Neural cell (in vitro differentiated cells): ENCODE results near the gene CEP20. TPM values are rescaled to one million over a fixed set of nuclear protein-coding genes. Genes with fewer than 3 reads are reported as not detected.
A peak's percentile ranks its signal among the peaks of the same experiment; 100 is the strongest.

Source experiments
- H2AFZ ChIP-seq: fragments of 200-600, 300-800 bp; sonication (generic), shearing (Covaris generic); 2 replicates; pipeline ENCODE4 v1.6.0; 2014; ENCODE audit warnings: low read depth, mild to moderate bottlenecking, antibody characterized with exemption, low read length, moderate library complexity
- H3F3A ChIP-seq: fragments of 200-600 bp; shearing (Covaris generic); 2 replicates; pipeline ENCODE4 v1.6.1; 2016; ENCODE audit warnings: mild to moderate bottlenecking, moderate library complexity, mixed read lengths, antibody characterized with exemption, low read length; ENCODE audit not compliant: insufficient read depth, poor library complexity, severe bottlenecking
- H3K27ac ChIP-seq: fragments of 200-600, 300-800 bp; sonication (generic), shearing (Covaris generic); 2 replicates; pipeline ENCODE4 v1.5.1; 2014; ENCODE audit warnings: mild to moderate bottlenecking, low read length, moderate library complexity
- H3K27me3 ChIP-seq: fragments of 300-800, 200-600 bp; sonication (generic), shearing (Covaris generic); 2 replicates; pipeline ENCODE4 v1.6.0; 2014; ENCODE audit warnings: mild to moderate bottlenecking, low read depth, low read length, moderate library complexity; ENCODE audit not compliant: insufficient read depth
- H3K36me3 ChIP-seq: fragments of 300-800, 200-600 bp; sonication (generic), shearing (Covaris generic); 2 replicates; pipeline ENCODE4 v1.5.1; 2014; ENCODE audit warnings: mild to moderate bottlenecking, antibody characterized with exemption, low read length, moderate library complexity; ENCODE audit not compliant: insufficient read depth
- H3K4me2 ChIP-seq: fragments of 300-800, 200-600 bp; sonication (generic), shearing (Covaris generic); 2 replicates; pipeline ENCODE4 v1.6.0; 2014; ENCODE audit warnings: mild to moderate bottlenecking, low read length
- H3K4me3 ChIP-seq: fragments of 300-800, 200-600 bp; sonication (generic), shearing (Covaris generic); 2 replicates; pipeline ENCODE4 v1.5.1; 2014; ENCODE audit warnings: mild to moderate bottlenecking, low read length, moderate library complexity
- H3K79me2 ChIP-seq: fragments of 200-600 bp; shearing (Covaris generic); replicated peaks from 2 replicates; pipeline ENCODE4 v1.6.0; 2014; ENCODE audit warnings: mild to moderate bottlenecking, low read length, moderate library complexity; ENCODE audit not compliant: insufficient read depth
- H3K9ac ChIP-seq: fragments of 300-800, 200-600 bp; sonication (generic), shearing (Covaris generic); 2 replicates; pipeline ENCODE4 v1.6.1; 2016; ENCODE audit warnings: mild to moderate bottlenecking, low read length, mixed read lengths
- H3K9me2 ChIP-seq: fragments of 200-600 bp; shearing (Covaris generic); 2 replicates; pipeline ENCODE4 v1.6.1; 2016; ENCODE audit warnings: mild to moderate bottlenecking, low read length, mixed read lengths; ENCODE audit not compliant: insufficient read depth
- H3K9me3 ChIP-seq: fragments of 200-600, 300-800 bp; sonication (generic), shearing (Covaris generic); 2 replicates; pipeline ENCODE4 v1.6.1; 2016; ENCODE audit warnings: mild to moderate bottlenecking, mixed run types, low read length, moderate library complexity, mixed read lengths
- H4K20me1 ChIP-seq: fragments of 200-600 bp; shearing (Covaris generic); 2 replicates; pipeline ENCODE4 v1.6.1; 2016; ENCODE audit warnings: mild to moderate bottlenecking, mixed run types; ENCODE audit not compliant: insufficient read depth
- EP300 ChIP-seq: fragments of 450-650 bp; conservative IDR thresholded peaks from 2 replicates; pipeline ENCODE4 v1.6.1; 2014; ENCODE audit warnings: antibody characterized with exemption, mild to moderate bottlenecking, moderate library complexity; ENCODE audit not compliant: poor library complexity, severe bottlenecking
- EZH2 ChIP-seq: fragments of 200-600, 300-800 bp; shearing (Covaris generic), sonication (generic); IDR thresholded peaks from 2 replicates; pipeline ENCODE4 v1.6.1; 2014; ENCODE audit warnings: antibody characterized with exemption, low read length, borderline replicate concordance, mild to moderate bottlenecking; ENCODE audit not compliant: insufficient read depth, poor library complexity, severe bottlenecking
- MXI1 ChIP-seq: fragments of 450-650 bp; conservative IDR thresholded peaks from 2 replicates; pipeline ENCODE4 v1.6.1; 2014; ENCODE audit warnings: antibody characterized with exemption, mild to moderate bottlenecking; ENCODE audit not compliant: poor library complexity, severe bottlenecking
- POLR2AphosphoS5 ChIP-seq: IDR thresholded peaks from 2 replicates; pipeline ENCODE4 v1.6.1; 2012
- RAD21 ChIP-seq: fragments of 450-650 bp; conservative IDR thresholded peaks from 2 replicates; pipeline ENCODE4 v1.6.1; 2014; ENCODE audit warnings: antibody characterized with exemption, mild to moderate bottlenecking, moderate library complexity
- SMC3 ChIP-seq: fragments of 450-650 bp; conservative IDR thresholded peaks from 2 replicates; pipeline ENCODE4 v1.6.1; 2014; ENCODE audit warnings: antibody characterized with exemption, mild to moderate bottlenecking, moderate library complexity; ENCODE audit not compliant: poor library complexity
- TAF1 ChIP-seq: IDR thresholded peaks from 2 replicates; pipeline ENCODE4 v1.6.1; 2012; ENCODE audit warnings: low read depth
- polyA plus RNA-seq: library from polyadenylated mRNA; depleted of rRNA; stranded (reverse); fragments of >200 nt; gene quantifications from 2 replicates; pipeline ENCODE4 v1.2.3, GENCODE V29; 2014
- TF ChIP-seq, protein P1 (sequence below): fragments of 450-650 bp; IDR thresholded peaks from 2 replicates; pipeline ENCODE4 v1.5.1; 2014; ENCODE audit warnings: antibody characterized with exemption, mild to moderate bottlenecking, moderate library complexity; ENCODE audit not compliant: poor library complexity, severe bottlenecking
- TF ChIP-seq, protein P2 (sequence below): IDR thresholded peaks from 2 replicates; pipeline ENCODE4 v1.6.1; 2012; ENCODE audit warnings: borderline replicate concordance

Gene CEP20
- polyA plus RNA-seq, 1 donor from 2014 or later, result 59.7 TPM

DNA sequence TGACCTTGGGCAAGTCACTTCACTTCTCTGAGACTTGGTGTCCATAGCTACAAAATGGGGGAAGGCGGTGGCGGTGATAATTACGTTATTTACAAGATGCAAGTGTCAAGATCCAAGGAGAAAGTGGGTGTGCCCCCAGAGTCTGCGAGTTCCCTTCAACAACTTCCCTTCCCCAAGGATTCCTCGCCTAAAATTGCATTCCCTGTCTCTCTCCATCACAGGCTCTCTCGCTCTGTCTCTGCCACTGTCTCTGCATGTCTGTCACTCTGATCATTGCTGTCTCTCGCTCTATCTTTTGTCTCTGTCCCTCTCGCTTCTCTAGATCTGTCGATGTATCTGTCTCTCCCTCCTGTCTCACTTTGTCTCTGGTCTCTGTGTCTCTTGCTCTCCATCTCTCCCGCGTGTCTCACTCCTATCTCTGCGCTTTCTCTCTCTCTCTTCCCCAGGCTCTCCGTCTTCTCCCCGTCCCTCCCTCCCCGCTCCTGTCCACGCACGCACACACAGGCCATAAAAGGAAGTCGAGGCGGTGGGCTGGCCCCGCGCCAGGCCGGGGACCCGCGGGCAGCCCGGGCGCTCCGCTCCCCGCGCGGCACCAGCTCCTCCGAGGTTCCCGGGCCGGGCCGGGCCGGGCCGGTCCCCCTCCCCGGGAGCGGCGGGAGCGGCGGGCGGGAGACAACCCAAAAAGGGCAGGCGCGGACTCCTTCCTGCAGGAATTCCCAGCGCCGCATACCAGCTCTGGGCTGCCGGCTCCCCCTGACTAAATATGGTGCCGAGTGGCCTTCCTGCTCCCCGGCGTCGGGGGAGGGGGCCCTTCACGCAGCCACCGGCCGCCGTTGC, 30.5 kb downstream of the CEP20 start:
- H3K36me3 ChIP-seq, result no peaks in the 10 kb centered on the region
- H3F3A ChIP-seq, result no peaks in the 10 kb centered on the region
- H3K27me3 ChIP-seq, result peaks cover 54% of the 10 kb centered on the region
- no peaks in the 10 kb centered on the region for H4K20me1 ChIP-seq
- H3K79me2 ChIP-seq, result no peaks in the 10 kb centered on the region
- TF ChIP-seq TAF1 (no peak), MXI1 (no peak), EZH2 (peak; percentile 19)
- TF ChIP-seq, protein P1, sequence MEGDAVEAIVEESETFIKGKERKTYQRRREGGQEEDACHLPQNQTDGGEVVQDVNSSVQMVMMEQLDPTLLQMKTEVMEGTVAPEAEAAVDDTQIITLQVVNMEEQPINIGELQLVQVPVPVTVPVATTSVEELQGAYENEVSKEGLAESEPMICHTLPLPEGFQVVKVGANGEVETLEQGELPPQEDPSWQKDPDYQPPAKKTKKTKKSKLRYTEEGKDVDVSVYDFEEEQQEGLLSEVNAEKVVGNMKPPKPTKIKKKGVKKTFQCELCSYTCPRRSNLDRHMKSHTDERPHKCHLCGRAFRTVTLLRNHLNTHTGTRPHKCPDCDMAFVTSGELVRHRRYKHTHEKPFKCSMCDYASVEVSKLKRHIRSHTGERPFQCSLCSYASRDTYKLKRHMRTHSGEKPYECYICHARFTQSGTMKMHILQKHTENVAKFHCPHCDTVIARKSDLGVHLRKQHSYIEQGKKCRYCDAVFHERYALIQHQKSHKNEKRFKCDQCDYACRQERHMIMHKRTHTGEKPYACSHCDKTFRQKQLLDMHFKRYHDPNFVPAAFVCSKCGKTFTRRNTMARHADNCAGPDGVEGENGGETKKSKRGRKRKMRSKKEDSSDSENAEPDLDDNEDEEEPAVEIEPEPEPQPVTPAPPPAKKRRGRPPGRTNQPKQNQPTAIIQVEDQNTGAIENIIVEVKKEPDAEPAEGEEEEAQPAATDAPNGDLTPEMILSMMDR, result no peak
- no peak overlapping the region for H3K4me2 ChIP-seq
- H2AFZ ChIP-seq, result no peak overlapping the region
- peak overlapping the region; percentile 66 for H3K4me3 ChIP-seq
- no peaks in the 10 kb centered on the region for H3K9me2 ChIP-seq
- no peaks in the 10 kb centered on the region for H3K9me3 ChIP-seq
- no peak overlapping the region for H3K27ac ChIP-seq
- H3K9ac ChIP-seq, result no peak overlapping the region

DNA sequence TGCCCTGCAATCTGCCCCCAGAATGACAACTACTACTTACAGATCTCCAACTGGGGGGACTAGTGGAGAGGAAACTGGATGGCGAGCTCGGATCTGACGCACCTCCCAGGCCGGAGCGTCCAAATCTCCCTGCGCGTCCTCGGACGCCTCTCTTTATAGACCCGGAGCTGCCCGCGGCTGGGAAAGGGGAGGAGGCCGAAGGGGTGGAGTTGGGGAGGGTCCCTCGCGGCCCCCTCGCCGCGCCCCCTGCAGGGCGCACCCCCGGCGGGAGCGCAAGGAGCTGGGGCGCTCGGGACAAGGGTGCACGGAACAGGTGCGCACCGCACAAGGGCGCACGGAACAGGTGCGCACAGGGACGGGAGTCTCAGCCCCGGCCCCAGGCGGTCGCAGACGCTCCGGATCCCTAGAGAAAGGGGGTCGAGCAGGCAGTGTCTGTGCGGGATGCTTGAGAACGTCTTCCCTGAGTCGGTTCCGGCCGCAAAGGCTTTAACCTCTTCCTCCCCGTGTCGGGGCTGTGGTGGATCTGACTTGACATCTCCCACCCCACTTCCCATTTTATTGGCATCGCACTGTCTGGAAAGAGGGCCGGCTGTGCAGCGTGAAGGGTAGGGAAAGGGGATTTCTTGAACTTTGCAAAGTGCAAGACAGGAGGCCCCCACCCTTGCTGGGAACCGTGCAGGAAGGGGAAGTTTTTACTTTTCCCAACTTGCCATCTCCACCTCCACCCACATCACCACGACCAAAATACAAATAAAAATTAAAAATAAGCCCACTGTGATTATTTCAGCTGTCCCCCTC, 31.3 kb downstream of the CEP20 start, which contains the start of gene MYH11:
MYH11 (minus strand) TSS at position 128 of the 798 bp plus-strand sequence. CDS start 18,776 bp downstream, outside the sequence.
- Histone ChIP-seq H3K4me2 (peak within 1 kb of the TSS; percentile 51), H4K20me1 (no peaks in the 10 kb centered on the region), H3K9me3 (no peaks in the 10 kb centered on the region), H3K36me3 (no peaks in the 10 kb centered on the region), H3K27me3 (peaks cover 54% of the 10 kb centered on the region), H3K9me2 (no peaks in the 10 kb centered on the region), H3K27ac (no peak within 1 kb of the TSS), H3K4me3 (peak within 1 kb of the TSS; percentile 66), H3K9ac (peak within 1 kb of the TSS; percentile 12), H3F3A (no peaks in the 10 kb centered on the region), H2AFZ (no peak within 1 kb of the TSS), H3K79me2 (no peaks in the 10 kb centered on the region)
- TF ChIP-seq MXI1 (no peak), EZH2 (peak; percentile 38)

DNA sequence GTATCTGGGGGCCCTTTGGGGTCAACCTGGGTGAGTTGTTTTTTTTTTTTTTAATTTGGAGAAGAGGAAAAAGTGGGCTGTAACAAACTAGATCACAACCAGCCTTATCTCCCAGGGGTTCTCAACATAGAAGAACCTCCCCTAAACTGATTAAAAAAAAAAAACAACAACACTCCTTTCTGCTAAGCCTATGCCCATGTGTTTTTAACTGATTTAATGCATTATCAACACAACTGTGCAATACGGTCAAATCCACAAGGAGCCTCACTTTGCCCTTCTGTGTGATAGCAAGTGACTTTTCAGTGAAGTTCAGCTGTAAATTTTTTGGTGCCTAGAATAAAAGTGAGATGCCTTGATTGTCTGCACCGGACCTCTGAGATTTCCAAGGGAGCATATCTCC, 32.2 kb downstream of the CEP20 start:
- Histone ChIP-seq H4K20me1 (no peaks in the 10 kb centered on the region), H2AFZ (no peak overlapping the region), H3K36me3 (no peaks in the 10 kb centered on the region), H3K27ac (no peak overlapping the region), H3K9me2 (no peaks in the 10 kb centered on the region), H3K4me3 (no peak overlapping the region), H3K9ac (no peak overlapping the region), H3K79me2 (no peaks in the 10 kb centered on the region), H3K27me3 (peaks cover 54% of the 10 kb centered on the region), H3K9me3 (no peaks in the 10 kb centered on the region), H3F3A (no peaks in the 10 kb centered on the region), H3K4me2 (no peak overlapping the region)
- TF ChIP-seq RAD21 (no peak), EZH2 (no peak), TAF1 (no peak), POLR2AphosphoS5 (no peak), SMC3 (no peak), MXI1 (no peak), EP300 (no peak)
- TF ChIP-seq, protein P2, sequence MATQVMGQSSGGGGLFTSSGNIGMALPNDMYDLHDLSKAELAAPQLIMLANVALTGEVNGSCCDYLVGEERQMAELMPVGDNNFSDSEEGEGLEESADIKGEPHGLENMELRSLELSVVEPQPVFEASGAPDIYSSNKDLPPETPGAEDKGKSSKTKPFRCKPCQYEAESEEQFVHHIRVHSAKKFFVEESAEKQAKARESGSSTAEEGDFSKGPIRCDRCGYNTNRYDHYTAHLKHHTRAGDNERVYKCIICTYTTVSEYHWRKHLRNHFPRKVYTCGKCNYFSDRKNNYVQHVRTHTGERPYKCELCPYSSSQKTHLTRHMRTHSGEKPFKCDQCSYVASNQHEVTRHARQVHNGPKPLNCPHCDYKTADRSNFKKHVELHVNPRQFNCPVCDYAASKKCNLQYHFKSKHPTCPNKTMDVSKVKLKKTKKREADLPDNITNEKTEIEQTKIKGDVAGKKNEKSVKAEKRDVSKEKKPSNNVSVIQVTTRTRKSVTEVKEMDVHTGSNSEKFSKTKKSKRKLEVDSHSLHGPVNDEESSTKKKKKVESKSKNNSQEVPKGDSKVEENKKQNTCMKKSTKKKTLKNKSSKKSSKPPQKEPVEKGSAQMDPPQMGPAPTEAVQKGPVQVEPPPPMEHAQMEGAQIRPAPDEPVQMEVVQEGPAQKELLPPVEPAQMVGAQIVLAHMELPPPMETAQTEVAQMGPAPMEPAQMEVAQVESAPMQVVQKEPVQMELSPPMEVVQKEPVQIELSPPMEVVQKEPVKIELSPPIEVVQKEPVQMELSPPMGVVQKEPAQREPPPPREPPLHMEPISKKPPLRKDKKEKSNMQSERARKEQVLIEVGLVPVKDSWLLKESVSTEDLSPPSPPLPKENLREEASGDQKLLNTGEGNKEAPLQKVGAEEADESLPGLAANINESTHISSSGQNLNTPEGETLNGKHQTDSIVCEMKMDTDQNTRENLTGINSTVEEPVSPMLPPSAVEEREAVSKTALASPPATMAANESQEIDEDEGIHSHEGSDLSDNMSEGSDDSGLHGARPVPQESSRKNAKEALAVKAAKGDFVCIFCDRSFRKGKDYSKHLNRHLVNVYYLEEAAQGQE, result no peak
- TF ChIP-seq, protein P1, result no peak
